8988T (cell line): ENCODE data around the gene ADGRD2.

ENCODE experiments used
- DNase-seq: peaks from one replicate; pipeline ENCODE4 v3.0.0; 2011

ADGRD2 gene

GRCh38 chr9:124514125-124514524 lies 63.9 kb downstream of the ADGRD2 start:
- DNase-seq: no peak

GRCh38 chr9:124514874-124515273 lies 64.6 kb downstream of the ADGRD2 start:
- DNase-seq: no peak

- DNase-seq: no peak
Measured at GRCh38 chr9:124517600-124517999, 67.3 kb downstream of the ADGRD2 start.

- no peak for DNase-seq
Measured at GRCh38 chr9:124518116-124518515, 67.9 kb downstream of the ADGRD2 start.

- no peak for DNase-seq
Measured at GRCh38 chr9:124520206-124520596, 70.0 kb downstream of the ADGRD2 start.

- DNase-seq: no peak
Measured at GRCh38 chr9:124521142-124521541, 70.9 kb downstream of the ADGRD2 start.

- DNase-seq: no peak
Measured at GRCh38 chr9:124522121-124523098, 72.2 kb downstream of the ADGRD2 start.

- no peak for DNase-seq
Measured at GRCh38 chr9:124526174-124526573, 75.9 kb downstream of the ADGRD2 start.

GRCh38 chr9:124527781-124528180 lies 77.5 kb downstream of the ADGRD2 start:
- DNase-seq: no peak
